Measurements from ENCODE around the gene FOXRED1.
"Not testable (repeated sequence)": the region's sequence is repeated elsewhere in the genome, so short reads cannot be mapped to it uniquely, and the experiment has no call there.

FOXRED1 gene

GRCh38 chr11:126268708-126269579 is at the start of gene FOXRED1, which contains the start of gene SRPRA:
TSS of gene FOXRED1 (plus strand) at chr11:126269154. CDS start at chr11:126269207, 53 bp downstream.
TSS of gene SRPRA (minus strand) at chr11:126268895. CDS start at chr11:126268804, 91 bp downstream.
- DNase-seq: peak; percentile 99

- DNase-seq: no peak
Measured at GRCh38 chr11:126219547-126219946, 49.4 kb upstream of the FOXRED1 start.

- no peak for DNase-seq
Measured at GRCh38 chr11:126224647-126225294, 44.2 kb upstream of the FOXRED1 start.

- DNase-seq: no peak
Measured at GRCh38 chr11:126225295-126225665, 43.7 kb upstream of the FOXRED1 start.

GRCh38 chr11:126226334-126227084 is 42.4 kb upstream of the FOXRED1 start:
- DNase-seq: no peak

GRCh38 chr11:126229858-126230540 is 39.0 kb upstream of the FOXRED1 start:
- no peak for DNase-seq

GRCh38 chr11:126231725-126232459 is 37.1 kb upstream of the FOXRED1 start:
- DNase-seq: no peak

- no peak for DNase-seq
Measured at GRCh38 chr11:126232683-126233082, 36.3 kb upstream of the FOXRED1 start.

GRCh38 chr11:126233391-126233790 is 35.6 kb upstream of the FOXRED1 start:
- DNase-seq: no peak

- DNase-seq: no peak
Measured at GRCh38 chr11:126246636-126247035, 22.3 kb upstream of the FOXRED1 start.

- no peak for DNase-seq
Measured at GRCh38 chr11:126253265-126253664, 15.7 kb upstream of the FOXRED1 start.

- no peak for DNase-seq
Measured at GRCh38 chr11:126254819-126255218, 14.1 kb upstream of the FOXRED1 start.

- not testable (repeated sequence) for DNase-seq
Measured at GRCh38 chr11:126255507-126255906, 13.4 kb upstream of the FOXRED1 start.

- DNase-seq: no peak
Measured at GRCh38 chr11:126256216-126256615, 12.7 kb upstream of the FOXRED1 start.

GRCh38 chr11:126257144-126257543 is 11.8 kb upstream of the FOXRED1 start:
- DNase-seq: no peak

GRCh38 chr11:126257764-126258163 is 11.2 kb upstream of the FOXRED1 start:
- no peak for DNase-seq

- DNase-seq: no peak
Measured at GRCh38 chr11:126262216-126262615, 6.7 kb upstream of the FOXRED1 start.

GRCh38 chr11:126263489-126263888 is 5.5 kb upstream of the FOXRED1 start:
- DNase-seq: no peak

GRCh38 chr11:126265811-126266210 is 3.1 kb upstream of the FOXRED1 start:
- DNase-seq: peak; percentile 32

- no peak for DNase-seq
Measured at GRCh38 chr11:126267650-126268049, 1.3 kb upstream of the FOXRED1 start.

GRCh38 chr11:126268361-126268707 is 620 bp upstream of the FOXRED1 start:
- DNase-seq: no peak

- DNase-seq: no peak
Measured at GRCh38 chr11:126277322-126277721, 8.4 kb downstream of the FOXRED1 start.

Measured in hematopoietic multipotent progenitor cell treated with erythropoietin and hydrocortisone succinate and interleukin-3 and kit ligand, for 6 days (in vitro differentiated cells).